AG04449 (cell line): ENCODE measurements around the gene GMPPA.

Experiments used
- CTCF ChIA-PET: fragments of 350-600 bp; formaldehyde crosslinking; extraction: SDS; loops from one replicate; lab custom pipeline; 2021; ENCODE audit warnings: antibody characterized with exemption; lab: Yijun Ruan, JAX
- POLR2A ChIA-PET: fragments of 400-600, 350-600 bp; formaldehyde crosslinking; extraction: SDS; loops from one replicate; lab custom pipeline; 2020; ENCODE audit warnings: antibody characterized with exemption, inconsistent platforms; lab: Yijun Ruan, JAX
- DNase-seq: peaks from one replicate; pipeline ENCODE4 v3.0.0-alpha.2; 2010; ENCODE audit warnings: low read depth, low spot score
- H3K4me3 ChIP-seq: 2 replicates; pipeline ENCODE4 v1.5.1; 2011; ENCODE audit warnings: low read depth, mild to moderate bottlenecking, control low read depth, low read length
- TF ChIP-seq, protein P1 (sequence below): IDR thresholded peaks from one replicate; pipeline ENCODE4 v1.5.1; 2011; ENCODE audit warnings: mild to moderate bottlenecking, moderate library complexity, low read length, control low read depth, inconsistent platforms; ENCODE audit not compliant: insufficient read depth; ENCODE audit errors: missing control alignments

GMPPA gene

DNA sequence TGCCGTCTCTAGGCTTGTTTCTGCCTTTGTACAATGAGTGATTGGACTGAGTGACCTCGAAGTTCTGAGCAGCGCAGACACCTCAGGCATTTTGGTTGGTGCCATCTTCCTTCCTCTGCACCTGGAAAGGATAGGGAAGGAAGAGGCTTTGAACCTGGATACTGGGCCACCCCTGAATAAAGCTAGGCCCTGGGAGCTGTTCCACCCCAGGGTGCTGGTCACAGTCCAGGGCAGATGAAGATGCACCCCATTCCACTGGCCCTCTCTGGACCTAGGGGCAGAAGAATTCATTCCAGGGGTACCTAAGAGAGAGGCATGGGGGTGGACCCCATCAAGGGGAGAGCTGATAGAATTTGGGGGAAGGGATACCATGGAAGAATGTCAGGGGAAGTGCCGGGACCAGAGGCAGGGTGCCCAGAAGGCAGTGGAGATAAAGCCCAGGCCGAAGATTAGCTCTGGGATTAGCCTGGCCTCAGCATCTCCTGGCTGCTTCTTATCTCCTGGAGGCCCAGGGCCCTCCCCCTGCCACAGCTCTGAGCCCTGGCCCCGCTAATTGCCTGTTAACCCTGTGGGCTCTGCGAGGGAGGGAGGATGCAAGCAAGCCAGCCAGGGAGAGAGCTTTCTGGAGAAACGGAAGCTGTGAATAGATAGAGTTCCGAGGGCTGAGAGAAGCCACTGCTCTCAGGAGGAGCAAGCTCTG is 27.0 kb downstream of the GMPPA start:
- TF ChIP-seq, protein P1, sequence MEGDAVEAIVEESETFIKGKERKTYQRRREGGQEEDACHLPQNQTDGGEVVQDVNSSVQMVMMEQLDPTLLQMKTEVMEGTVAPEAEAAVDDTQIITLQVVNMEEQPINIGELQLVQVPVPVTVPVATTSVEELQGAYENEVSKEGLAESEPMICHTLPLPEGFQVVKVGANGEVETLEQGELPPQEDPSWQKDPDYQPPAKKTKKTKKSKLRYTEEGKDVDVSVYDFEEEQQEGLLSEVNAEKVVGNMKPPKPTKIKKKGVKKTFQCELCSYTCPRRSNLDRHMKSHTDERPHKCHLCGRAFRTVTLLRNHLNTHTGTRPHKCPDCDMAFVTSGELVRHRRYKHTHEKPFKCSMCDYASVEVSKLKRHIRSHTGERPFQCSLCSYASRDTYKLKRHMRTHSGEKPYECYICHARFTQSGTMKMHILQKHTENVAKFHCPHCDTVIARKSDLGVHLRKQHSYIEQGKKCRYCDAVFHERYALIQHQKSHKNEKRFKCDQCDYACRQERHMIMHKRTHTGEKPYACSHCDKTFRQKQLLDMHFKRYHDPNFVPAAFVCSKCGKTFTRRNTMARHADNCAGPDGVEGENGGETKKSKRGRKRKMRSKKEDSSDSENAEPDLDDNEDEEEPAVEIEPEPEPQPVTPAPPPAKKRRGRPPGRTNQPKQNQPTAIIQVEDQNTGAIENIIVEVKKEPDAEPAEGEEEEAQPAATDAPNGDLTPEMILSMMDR, result no peak
- H3K4me3 ChIP-seq, result no peak overlapping the region
- DNase-seq, result no peak
- ChIA-PET POLR2A (interaction anchor here (0.7 to 1.5 kb wide), 4 partner anchors 14 to 68 kb away, joined by 3 to 4 read pairs (median 3); partner anchors contain the start of genes CHPF and TMEM198), CTCF (interaction anchor here (0.9 to 20.4 kb wide), 8 partner anchors 15 to 136 kb away, joined by 3 to 1084 read pairs (median 142); partner anchors contain the start of genes ASIC4, CHPF, DNPEP and GMPPA)

DNA sequence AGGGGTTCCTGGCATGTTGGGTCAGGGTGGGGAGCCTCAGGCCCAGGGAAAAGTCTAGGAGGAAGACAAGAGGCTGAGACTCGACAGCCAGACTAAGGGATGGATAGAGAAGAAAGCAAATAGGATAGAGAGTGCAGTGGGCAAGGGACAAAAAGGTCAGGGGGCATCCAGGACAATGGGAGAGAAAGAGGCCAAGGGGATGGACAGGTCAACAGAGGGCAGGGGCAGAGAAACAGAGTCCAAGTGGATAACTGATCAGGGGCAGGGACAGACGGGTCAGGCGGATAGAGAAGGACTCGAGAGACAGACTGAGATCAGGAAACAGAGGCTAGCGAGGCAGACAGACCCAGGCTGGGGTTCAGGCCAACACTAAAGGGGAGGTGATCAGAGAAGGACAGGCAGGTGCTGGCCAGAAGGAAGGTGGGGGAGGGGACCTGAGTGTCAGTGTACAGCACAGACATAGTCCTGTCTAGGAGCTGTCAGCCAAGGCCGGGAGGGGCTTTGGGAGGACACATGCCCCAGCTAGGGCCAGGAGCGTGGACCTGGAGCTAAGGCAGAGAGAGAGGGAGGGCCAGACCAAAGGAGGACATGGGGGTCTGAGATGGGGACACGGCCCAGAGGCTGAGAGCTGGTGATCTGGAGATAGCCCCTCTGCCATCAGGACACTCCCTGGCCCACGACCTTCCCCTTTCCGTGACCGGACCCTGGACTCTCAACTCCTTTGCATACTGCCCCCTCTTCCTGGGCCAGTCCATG is 27.8 kb downstream of the GMPPA start:
- no peak overlapping the region for H3K4me3 ChIP-seq
- ChIA-PET CTCF (interaction anchor here (0.7 to 20.4 kb wide), 11 partner anchors 14 to 368 kb away, joined by 3 to 1084 read pairs (median 12); partner anchors contain the start of genes ASIC4, CHPF, DNPEP and GMPPA), POLR2A (interaction anchor here (1.0 to 1.5 kb wide), 2 partner anchors 17 to 32 kb away, joined by 3 to 4 read pairs; partner anchors contain the start of genes CHPF and TMEM198)
- TF ChIP-seq, protein P1, result no peak
- no peak for DNase-seq

DNA sequence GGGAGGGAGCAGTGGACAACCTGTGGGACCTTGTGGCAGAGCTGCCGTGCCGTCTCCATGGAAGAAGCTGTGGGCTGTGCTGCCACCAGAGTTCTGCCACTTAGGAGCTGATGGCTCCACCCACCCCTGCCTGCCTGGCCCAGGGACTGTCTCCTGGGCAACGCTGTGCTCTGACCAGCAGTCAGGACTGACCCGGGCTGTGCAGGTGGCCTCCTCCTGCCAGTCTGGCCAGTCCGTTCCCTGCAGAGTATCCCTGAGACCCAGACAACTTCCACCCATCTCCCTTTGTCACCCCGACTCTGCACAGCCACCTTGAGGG is 28.3 kb downstream of the GMPPA start:
- ChIA-PET CTCF (interaction anchor here (0.7 to 20.4 kb wide), 10 partner anchors 14 to 368 kb away, joined by 3 to 1084 read pairs (median 82); partner anchors contain the start of genes ASIC4, CHPF, DNPEP and GMPPA), POLR2A (interaction anchor here (0.9 kb wide), 1 partner anchor 9 kb away, joined by 3 read pairs; no protein-coding TSS in a partner anchor)
- TF ChIP-seq, protein P1, result no peak
- DNase-seq, result no peak
- no peak overlapping the region for H3K4me3 ChIP-seq

DNA sequence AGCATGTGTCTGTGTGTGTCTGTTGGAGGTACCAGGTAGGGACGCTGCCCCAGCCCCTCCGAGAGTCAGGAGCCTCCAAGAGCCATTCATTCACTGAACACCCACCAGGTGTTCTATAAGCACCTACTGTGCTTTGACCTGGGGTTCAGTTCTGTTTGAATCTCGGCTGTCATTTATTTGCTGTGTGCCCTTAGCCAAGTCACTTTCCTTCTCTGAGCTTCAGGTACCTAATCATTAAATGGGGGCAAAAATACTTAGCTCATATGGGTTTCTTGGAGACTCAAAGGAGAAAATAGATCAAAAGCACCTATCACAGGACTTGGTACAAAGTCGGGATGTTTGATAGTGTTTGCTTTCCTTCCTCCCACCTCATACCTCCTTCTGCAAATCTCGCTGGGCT is 28.8 kb downstream of the GMPPA start:
- no peak overlapping the region for H3K4me3 ChIP-seq
- TF ChIP-seq, protein P1, result no peak
- CTCF ChIA-PET, result interaction anchor here (0.7 to 20.4 kb wide), 11 partner anchors 13 to 369 kb away, joined by 3 to 1084 read pairs (median 59); partner anchors contain the start of genes ASIC4, CHPF, DNPEP and GMPPA
- POLR2A ChIA-PET, result interaction anchor here (0.9 kb wide), 1 partner anchor 9 kb away, joined by 3 read pairs; no protein-coding TSS in a partner anchor
- DNase-seq, result no peak

DNA sequence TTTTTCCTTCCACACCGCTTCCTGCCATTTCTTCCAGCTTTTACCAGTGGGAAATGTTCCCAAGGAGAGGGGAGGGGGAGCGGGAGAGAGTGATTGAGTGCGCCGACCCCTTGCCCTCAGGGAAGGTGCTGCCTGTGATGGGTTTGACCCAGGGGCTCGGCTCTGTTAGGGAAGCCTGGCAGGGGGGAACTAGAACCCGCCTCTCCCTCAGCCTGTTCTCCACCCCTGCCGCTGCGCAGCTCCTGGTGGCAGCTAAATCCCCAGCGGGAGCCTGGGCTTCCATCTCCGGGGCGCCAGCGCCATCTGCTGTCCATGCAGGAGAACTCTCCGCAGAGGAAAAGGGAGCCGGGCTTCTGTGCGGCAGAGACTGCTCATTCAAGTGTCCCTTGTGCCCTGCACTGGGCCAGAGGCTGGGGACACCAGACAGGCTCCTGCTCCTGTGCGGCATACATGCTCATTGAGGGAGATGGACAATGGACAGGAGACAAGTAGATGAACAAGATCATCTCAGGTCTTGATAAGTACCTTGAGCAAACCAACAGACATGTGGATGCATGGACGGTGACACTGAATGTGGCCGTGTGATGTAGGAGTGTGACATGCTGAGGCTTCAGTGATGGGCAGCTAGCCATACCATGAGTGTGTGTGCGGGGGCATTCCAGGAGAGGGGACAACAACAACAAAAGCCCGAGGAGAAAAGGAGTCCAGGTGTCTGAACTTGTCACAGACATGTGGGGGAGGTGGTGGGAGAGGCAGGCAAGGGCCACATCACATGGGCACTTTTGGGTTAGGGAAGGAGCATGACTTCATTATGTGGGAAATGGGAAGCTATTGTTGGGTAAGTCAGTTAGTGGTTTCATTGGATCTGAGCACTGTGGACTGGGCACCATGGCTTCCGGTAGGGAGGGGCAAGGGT is 31.6 kb downstream of the GMPPA start:
- DNase-seq, result no peak
- peak overlapping the region; percentile 49 for H3K4me3 ChIP-seq
- TF ChIP-seq, protein P1, result peak; percentile 98
- ChIA-PET CTCF (interaction anchor here (0.6 to 20.4 kb wide), 65 partner anchors 10 to 374 kb away, joined by 3 to 1084 read pairs (median 5); partner anchors contain the start of genes ASIC4, CHPF, DES and DNAJB2), POLR2A (interaction anchor here (0.8 to 1.6 kb wide), 7 partner anchors 9 to 127 kb away, joined by 3 to 8 read pairs (median 3); partner anchors contain the start of gene GMPPA)
